Prostate gland (tissue), 2 donors: ENCODE data around the gene TMEM207.

Experiments
- POLR2A ChIP-seq: fragments of 450-650 bp; IDR thresholded peaks from one replicate; pipeline ENCODE4 v1.6.1; 2016; ENCODE audit warnings: antibody characterized with exemption, mild to moderate bottlenecking
- POLR2AphosphoS5 ChIP-seq: sonication (generic); formaldehyde crosslinking; IDR thresholded peaks from one replicate; pipeline ENCODE4 v1.6.1; 2017; ENCODE audit warnings: antibody characterized with exemption
- TF ChIP-seq, protein P1 (sequence below), 4 experiments: fragments of 200-600 bp in 2 of 4; fragments of 450-650 bp in 2 of 4; sonication (generic) in 2 of 4; IDR thresholded peaks; 1 replicate in 3 of 4; 2 replicates in 1 of 4; pipeline ENCODE4 v1.5.1; 2016 to 2019; ENCODE audit warnings: antibody characterized with exemption in 4 of 4, mild to moderate bottlenecking in 2 of 4, moderate library complexity in 2 of 4

GRCh38 chr3:190396001-190396400 lies 53.7 kb downstream of the TMEM207 start:
- TF ChIP-seq, protein P1, sequence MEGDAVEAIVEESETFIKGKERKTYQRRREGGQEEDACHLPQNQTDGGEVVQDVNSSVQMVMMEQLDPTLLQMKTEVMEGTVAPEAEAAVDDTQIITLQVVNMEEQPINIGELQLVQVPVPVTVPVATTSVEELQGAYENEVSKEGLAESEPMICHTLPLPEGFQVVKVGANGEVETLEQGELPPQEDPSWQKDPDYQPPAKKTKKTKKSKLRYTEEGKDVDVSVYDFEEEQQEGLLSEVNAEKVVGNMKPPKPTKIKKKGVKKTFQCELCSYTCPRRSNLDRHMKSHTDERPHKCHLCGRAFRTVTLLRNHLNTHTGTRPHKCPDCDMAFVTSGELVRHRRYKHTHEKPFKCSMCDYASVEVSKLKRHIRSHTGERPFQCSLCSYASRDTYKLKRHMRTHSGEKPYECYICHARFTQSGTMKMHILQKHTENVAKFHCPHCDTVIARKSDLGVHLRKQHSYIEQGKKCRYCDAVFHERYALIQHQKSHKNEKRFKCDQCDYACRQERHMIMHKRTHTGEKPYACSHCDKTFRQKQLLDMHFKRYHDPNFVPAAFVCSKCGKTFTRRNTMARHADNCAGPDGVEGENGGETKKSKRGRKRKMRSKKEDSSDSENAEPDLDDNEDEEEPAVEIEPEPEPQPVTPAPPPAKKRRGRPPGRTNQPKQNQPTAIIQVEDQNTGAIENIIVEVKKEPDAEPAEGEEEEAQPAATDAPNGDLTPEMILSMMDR (IDR thresholded peaks at IDR 0.05) = no peak
- TF ChIP-seq POLR2AphosphoS5 (no peak), POLR2A (no peak)
